HCT116 (cell line): ENCODE data around the gene PDSS1. TPM values are rescaled to one million over a fixed set of nuclear protein-coding genes. Genes with fewer than 3 reads are reported as not detected.
"Not testable (repeated sequence)": the region's sequence is repeated elsewhere in the genome, so short reads cannot be mapped to it uniquely, and the experiment has no call there.

Experiments used
- ATAC-seq: fragments of 200-7000 bp; cut with Tn5 transposase; 2 replicates; pipeline ENCODE4 v1.9.1; 2020; ENCODE audit warnings: mild to moderate bottlenecking, moderate library complexity
- Bru-seq: library from RNA; stranded (reverse); fragments of 400-500 nt; gene quantifications from one replicate; lab custom pipeline; 2021; lab: Mats Ljungman, UMichigan
- BruChase-seq, 2 experiments: library from RNA; stranded (reverse); fragments of 400-500 nt; gene quantifications; one replicate each; lab custom pipeline; 2021; lab: Mats Ljungman, UMichigan
- BruUV-seq: library from RNA; stranded (reverse); fragments of 400-500 nt; replicated peaks from 2 replicates; lab custom pipeline; 2021; lab: Mats Ljungman, UMichigan
- CTCF ChIA-PET: fragments of 300-600 bp; sonication (Branson Sonifier 250); formaldehyde crosslinking; loops from one replicate; lab custom pipeline; 2021; ENCODE audit warnings: antibody characterized with exemption; lab: Charles Lee
- POLR2A ChIA-PET: fragments of 300-600, 350-600 bp; sonication (Branson Sonifier 250); formaldehyde crosslinking; loops from one replicate; lab custom pipeline; 2021; ENCODE audit warnings: antibody characterized with exemption; lab: Charles Lee
- RAD21 ChIA-PET, 2 experiments: fragments of 300-600 bp; sonication (Branson Sonifier 250); formaldehyde crosslinking; loops; one replicate each; lab custom pipeline; 2023; ENCODE audit warnings: low total read pairs in 2 of 2; ENCODE audit not compliant: uncharacterized antibody in 2 of 2, unreplicated experiment in 2 of 2, low non-redundant PET in 1 of 2; lab: Charles Lee
- DNase-seq: peaks from one replicate; pipeline ENCODE4 v3.0.0-alpha.2; 2010; ENCODE audit warnings: low read depth, low spot score
- H2AFZ ChIP-seq: fragments of 200-600 bp; shearing (Covaris generic), sonication (generic); 2 replicates; pipeline ENCODE4 v1.6.1; 2017; ENCODE audit warnings: low read depth, mixed run types, mixed read lengths, antibody characterized with exemption, low read length; ENCODE audit not compliant: poor library complexity, severe bottlenecking
- H3K27ac ChIP-seq: 2 replicates; pipeline ENCODE4 v1.5.1; 2012; ENCODE audit warnings: low read depth, low read length
- H3K27me3 ChIP-seq: fragments of 200-600 bp; sonication (generic); 2 replicates; pipeline ENCODE4 v1.6.1; 2016; ENCODE audit warnings: mixed run types, low read length, mixed read lengths; ENCODE audit not compliant: insufficient read depth
- H3K36me3 ChIP-seq, 2 experiments: fragments of 200-500 bp in 1 of 2; fragments of 200-600 bp in 1 of 2; sonication (Bioruptor generic) in 1 of 2; sonication (generic) in 1 of 2; 2 replicates each; pipeline versions ENCODE4 v1.5.1 to v1.6.1; 2014 to 2016; ENCODE audit warnings: low read length in 2 of 2, inconsistent platforms in 1 of 2, mixed read lengths in 1 of 2, mixed run types in 1 of 2; ENCODE audit not compliant: insufficient read depth in 2 of 2, control insufficient read depth in 1 of 2
- H3K4me1 ChIP-seq, 2 experiments: fragments of 200-600 bp in 1 of 2; sonication (generic) in 1 of 2; 2 replicates each; pipeline versions ENCODE4 v1.5.1 to v1.6.1; 2012 to 2017; ENCODE audit warnings: low read length in 2 of 2, inconsistent platforms in 1 of 2, mild to moderate bottlenecking in 1 of 2, mixed read lengths in 1 of 2, mixed run types in 1 of 2, moderate library complexity in 1 of 2; ENCODE audit not compliant: insufficient read depth in 2 of 2, control insufficient read depth in 1 of 2
- H3K4me2 ChIP-seq: fragments of 200-600 bp; sonication (generic); 2 replicates; pipeline ENCODE4 v1.6.1; 2017; ENCODE audit warnings: mixed run types, low read length, mixed read lengths
- H3K4me3 ChIP-seq, 2 experiments: fragments of 200-600 bp in 1 of 2; sonication (generic) in 1 of 2; replicated peaks in 1 of 2; 2 replicates each; pipeline ENCODE4 v1.5.1; 2011 to 2016; ENCODE audit warnings: low read length in 2 of 2, control low read depth in 1 of 2, low read depth in 1 of 2, mild to moderate bottlenecking in 1 of 2, mixed read lengths in 1 of 2, mixed run types in 1 of 2
- H3K79me2 ChIP-seq: fragments of 200-600 bp; sonication (generic); 2 replicates; pipeline ENCODE4 v1.6.1; 2017; ENCODE audit warnings: mild to moderate bottlenecking, mixed run types, low read length, moderate library complexity, mixed read lengths; ENCODE audit not compliant: insufficient read depth
- H3K9ac ChIP-seq: fragments of 200-600 bp; sonication (generic); 2 replicates; pipeline ENCODE4 v1.6.1; 2016; ENCODE audit warnings: low read length, mixed read lengths
- H3K9me2 ChIP-seq: fragments of 200-600 bp; sonication (generic), shearing (Covaris generic); 2 replicates; pipeline ENCODE4 v1.6.1; 2017; ENCODE audit warnings: mixed run types, mild to moderate bottlenecking, moderate library complexity; ENCODE audit not compliant: insufficient read depth
- H3K9me3 ChIP-seq, 2 experiments: fragments of 200-500 bp in 1 of 2; fragments of 200-600 bp in 1 of 2; sonication (Bioruptor generic) in 1 of 2; sonication (generic) in 1 of 2; 2 replicates each; pipeline ENCODE4 v1.6.1; 2014 to 2017; ENCODE audit warnings: low read length in 2 of 2, mixed read lengths in 2 of 2, inconsistent platforms in 1 of 2, low read depth in 1 of 2, mild to moderate bottlenecking in 1 of 2, mixed run types in 1 of 2, moderate library complexity in 1 of 2; ENCODE audit not compliant: control insufficient read depth in 1 of 2, insufficient read depth in 1 of 2
- H4K20me1 ChIP-seq: fragments of 200-600 bp; sonication (generic), shearing (Covaris generic); 2 replicates; pipeline ENCODE4 v1.6.1; 2017; ENCODE audit warnings: mixed run types, mild to moderate bottlenecking, moderate library complexity; ENCODE audit not compliant: insufficient read depth
- ELF1 ChIP-seq: IDR thresholded peaks from 2 replicates; pipeline ENCODE4 v1.6.1; 2012; ENCODE audit warnings: low read depth, borderline replicate concordance
- POLR2A ChIP-seq: IDR thresholded peaks from 2 replicates; pipeline ENCODE4 v1.7.0; 2011; ENCODE audit warnings: borderline replicate concordance; ENCODE audit not compliant: insufficient read depth, insufficient read length; ENCODE audit errors: extremely low read depth
- POLR2AphosphoS5 ChIP-seq: IDR thresholded peaks from 2 replicates; pipeline ENCODE4 v1.6.1; 2011; ENCODE audit warnings: mild to moderate bottlenecking, low read depth, low read length, moderate library complexity
- RAD21 ChIP-seq: IDR thresholded peaks from 2 replicates; pipeline ENCODE4 v1.6.1; 2012; ENCODE audit warnings: low read depth, mild to moderate bottlenecking
- YY1 ChIP-seq: IDR thresholded peaks from 2 replicates; pipeline ENCODE4 v1.6.1; 2011; ENCODE audit warnings: low read length, low read depth, moderate library complexity, mild to moderate bottlenecking; ENCODE audit not compliant: insufficient replicate concordance; ENCODE audit errors: extremely low read depth
- ZFX ChIP-seq: fragments of 450-650 bp; IDR thresholded peaks from 2 replicates; pipeline ENCODE4 v1.6.1; 2017
- intact Hi-C: fragments of 100-400 bp; cut with micrococcal nuclease; formaldehyde crosslinking; loops from 2 replicates; pipeline ENCODE4 v1.10.0; 2022
- long read RNA-seq: library from polyadenylated mRNA; unstranded; transcript quantifications from one replicate; pipeline ENCODE4 v2.0.0, GENCODE V29; 2021; ENCODE audit not compliant: unreplicated experiment
- polyA plus RNA-seq: library from polyadenylated mRNA; unstranded; fragments of >200 nt; gene quantifications from 2 replicates; pipeline ENCODE4 v1.2.1, GENCODE V29; 2012; ENCODE audit warnings: missing spikeins
- total RNA-seq: library from RNA; stranded (reverse); gene quantifications from one replicate; pipeline ENCODE4 v1.2.1, GENCODE V29; 2021; ENCODE audit not compliant: unreplicated experiment
- TF ChIP-seq, protein P1 (sequence below): IDR thresholded peaks from 2 replicates; pipeline ENCODE4 v1.6.1; 2012

Gene PDSS1
- total RNA-seq (23.5 TPM), Bru-seq, nascent RNA (percentile 80 among the genes with signal in this experiment), BruChase-seq, experiment 1, labeled RNA remaining after a 6-hour chase (percentile 69 among the genes with signal in this experiment), BruChase-seq, experiment 2, labeled RNA remaining after a 2-hour chase (percentile 67 among the genes with signal in this experiment)
- 6.6 and 11.0 TPM in 2 replicates for polyA plus RNA-seq
- long read RNA-seq, transcript PDSS1-201 (12 exons, 1,626 nt), result major isoform, 8 of 14 reads
- long read RNA-seq, partial matches to known transcripts, result 2 of 14 reads
- long read RNA-seq, other reads (novel, unspliced or antisense), result 4 of 14 reads

- Histone ChIP-seq H3K79me2 (peaks cover 48% of the 10 kb centered on the region), H3K4me3 (peak within 1 kb of the TSS; percentile 76 to 95), H3K9me3 (no peaks in the 10 kb centered on the region), H2AFZ (no peak within 1 kb of the TSS), H3K4me2 (peak within 1 kb of the TSS; percentile 89)
- intact Hi-C loops, result loop anchor here (10.0 kb wide), 2 partner anchors 93 to 167 kb away; partner anchors contain the start of gene ABI1
- DNase-seq, result peak; percentile 28
- TF ChIP-seq POLR2A, result no peak
- TF ChIP-seq POLR2AphosphoS5, result peak; percentile 68
- TF ChIP-seq, protein P1, sequence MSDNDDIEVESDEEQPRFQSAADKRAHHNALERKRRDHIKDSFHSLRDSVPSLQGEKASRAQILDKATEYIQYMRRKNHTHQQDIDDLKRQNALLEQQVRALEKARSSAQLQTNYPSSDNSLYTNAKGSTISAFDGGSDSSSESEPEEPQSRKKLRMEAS, result peak; percentile 94; the same call in 1 of the 2 replicates
- peak; percentile 70 for TF ChIP-seq ZFX
- TF ChIP-seq RAD21, result no peak
- peak; percentile 60 for TF ChIP-seq ELF1
- TF ChIP-seq YY1, result peak; percentile 40
- TF ChIP-seq, all 23 proteins: peak for 5
- BruUV-seq, result no TSS peak
- H3K27ac ChIP-seq, result peak within 1 kb of the TSS; percentile 94
- CTCF ChIA-PET, result interaction anchor here (1.0 kb wide), 1 partner anchor 185 kb away, joined by 6 read pairs; no protein-coding TSS in a partner anchor
- no peaks in the 10 kb centered on the region for H3K27me3 ChIP-seq
- peak within 1 kb of the TSS; percentile 94 for H3K9ac ChIP-seq
- no peaks in the 10 kb centered on the region for H3K9me2 ChIP-seq
- H4K20me1 ChIP-seq, result 0 out of 2 replicates have a peak, but pooled peaks cover 4% of the 10 kb centered on the region
- peak; percentile 89 for ATAC-seq
- RAD21 ChIA-PET, result no interaction called here
- peaks cover 2 to 14% of the 10 kb centered on the region in 2 experiments; a peak in 1 of 4 replicates for H3K36me3 ChIP-seq
- peaks cover 5 to 18% of the 10 kb centered on the region in 2 experiments; a peak in 3 of 4 replicates for H3K4me1 ChIP-seq
- POLR2A ChIA-PET, result interaction anchor here (1.0 kb wide), 1 partner anchor 10 kb away, joined by 4 read pairs; no protein-coding TSS in a partner anchor
These were observed at the start of gene PDSS1 for GRCh38 chr10:26697163-26697921. PDSS1 (plus strand) TSS chr10:26697701; CDS start chr10:26697712, 11 bp downstream.

DNA sequence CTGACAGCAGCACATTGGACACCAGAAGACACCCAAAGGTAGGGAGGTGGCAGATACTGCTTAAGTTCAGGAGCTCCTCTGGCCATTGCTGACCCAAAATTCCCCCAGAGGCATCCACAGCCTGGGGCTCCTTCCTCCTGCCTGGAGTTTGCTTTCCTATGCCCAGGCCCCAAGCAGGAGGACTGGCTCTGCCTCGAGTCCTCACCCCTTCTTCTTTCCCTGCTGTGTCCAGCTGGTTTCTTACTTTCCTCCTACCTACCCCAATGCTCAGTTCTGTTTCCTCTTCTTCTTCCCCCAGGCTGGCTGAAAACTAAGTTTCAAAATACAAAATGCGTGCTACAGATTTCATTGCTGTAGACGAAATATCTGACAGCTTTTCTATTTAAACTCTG, 49.3 kb upstream of the PDSS1 start:
- H3K27me3 ChIP-seq, intact Hi-C loops, DNase-seq, H3K27ac ChIP-seq, H3K9ac ChIP-seq, RAD21 ChIA-PET, H3K4me1 ChIP-seq, CTCF ChIA-PET, H3K4me3 ChIP-seq, H4K20me1 ChIP-seq, H3K36me3 ChIP-seq, BruUV-seq, H3K4me2 ChIP-seq, H3K9me2 ChIP-seq, H3K9me3 ChIP-seq, H3K79me2 ChIP-seq, H2AFZ ChIP-seq, ATAC-seq: not testable (repeated sequence)
- POLR2A ChIA-PET, result interaction anchor here (0.7 kb wide), 1 partner anchor 286 kb away, joined by 3 read pairs; no protein-coding TSS in a partner anchor
